ENCODE measurements around the gene FANCE. TPM values are rescaled to one million over a fixed set of nuclear protein-coding genes. Genes with fewer than 3 reads are reported as not detected.
A peak's percentile ranks its signal among the peaks of the same experiment; 100 is the strongest.

The FANCE gene
- total RNA-seq, 1 donor from 2014 or later, result 11.6 TPM

- Mint-ChIP-seq H3K36me3 (peaks cover 16% of the 10 kb centered on the region), H3K4me1 (ENCODE audit: unreplicated experiment) (peaks cover 10% of the 10 kb centered on the region), H3K27me3 (no peaks in the 10 kb centered on the region), H3K27ac (peak overlapping the region; percentile 46), H3K4me3 (no peak overlapping the region), H3K9me3 (no peaks in the 10 kb centered on the region)
- TF ChIP-seq, protein P1, sequence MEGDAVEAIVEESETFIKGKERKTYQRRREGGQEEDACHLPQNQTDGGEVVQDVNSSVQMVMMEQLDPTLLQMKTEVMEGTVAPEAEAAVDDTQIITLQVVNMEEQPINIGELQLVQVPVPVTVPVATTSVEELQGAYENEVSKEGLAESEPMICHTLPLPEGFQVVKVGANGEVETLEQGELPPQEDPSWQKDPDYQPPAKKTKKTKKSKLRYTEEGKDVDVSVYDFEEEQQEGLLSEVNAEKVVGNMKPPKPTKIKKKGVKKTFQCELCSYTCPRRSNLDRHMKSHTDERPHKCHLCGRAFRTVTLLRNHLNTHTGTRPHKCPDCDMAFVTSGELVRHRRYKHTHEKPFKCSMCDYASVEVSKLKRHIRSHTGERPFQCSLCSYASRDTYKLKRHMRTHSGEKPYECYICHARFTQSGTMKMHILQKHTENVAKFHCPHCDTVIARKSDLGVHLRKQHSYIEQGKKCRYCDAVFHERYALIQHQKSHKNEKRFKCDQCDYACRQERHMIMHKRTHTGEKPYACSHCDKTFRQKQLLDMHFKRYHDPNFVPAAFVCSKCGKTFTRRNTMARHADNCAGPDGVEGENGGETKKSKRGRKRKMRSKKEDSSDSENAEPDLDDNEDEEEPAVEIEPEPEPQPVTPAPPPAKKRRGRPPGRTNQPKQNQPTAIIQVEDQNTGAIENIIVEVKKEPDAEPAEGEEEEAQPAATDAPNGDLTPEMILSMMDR (conservative IDR thresholded peaks at IDR 0.05), result peak; percentile 61
- no peak for DNase-seq (ENCODE audit: extremely low spot score, unreplicated experiment)
Observed at GRCh38 chr6:35415065-35415891, 36.9 kb upstream of the FANCE start.

DNA sequence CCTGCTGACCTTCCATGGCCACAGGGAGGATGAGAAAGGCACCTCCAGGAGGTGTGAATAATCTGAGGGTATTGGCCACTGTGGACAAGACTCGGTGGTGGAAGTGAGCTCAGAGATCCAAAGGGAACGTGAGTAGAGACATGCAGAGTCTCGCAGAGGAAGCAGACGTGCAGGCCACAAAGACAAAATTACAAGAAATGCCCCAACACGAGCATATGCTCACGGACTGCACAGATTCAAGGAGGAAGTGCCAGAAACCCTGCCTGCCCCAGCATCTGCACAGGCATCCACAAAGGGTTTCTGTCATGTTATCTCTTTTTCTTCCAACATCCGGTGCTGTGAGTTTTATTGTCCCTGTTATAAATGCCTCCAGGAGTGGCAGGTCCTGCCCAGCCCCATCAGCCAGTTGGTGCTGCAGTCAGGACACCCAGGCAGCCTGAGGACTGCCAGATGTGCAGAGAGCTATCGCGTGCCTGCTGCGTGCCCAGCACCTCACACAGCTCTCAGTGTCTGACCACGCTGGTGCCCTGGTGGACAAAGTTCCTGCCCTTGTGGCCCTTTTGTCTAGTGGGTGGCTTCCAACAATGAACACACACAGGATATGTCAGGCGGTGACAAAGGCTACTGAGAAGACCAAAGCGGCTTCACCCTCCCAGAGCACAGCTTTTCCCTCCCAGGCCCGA, 34.0 kb upstream of the FANCE start:
- Mint-ChIP-seq H3K27me3 (no peaks in the 10 kb centered on the region), H3K9me3 (no peaks in the 10 kb centered on the region), H3K36me3 (peaks cover 12% of the 10 kb centered on the region), H3K4me1 (ENCODE audit: unreplicated experiment) (peaks cover 10% of the 10 kb centered on the region), H3K4me3 (no peak overlapping the region), H3K27ac (no peak overlapping the region)
- TF ChIP-seq, protein P1 (conservative IDR thresholded peaks at IDR 0.05), result no peak
- DNase-seq (ENCODE audit: extremely low spot score, unreplicated experiment), result no peak

DNA sequence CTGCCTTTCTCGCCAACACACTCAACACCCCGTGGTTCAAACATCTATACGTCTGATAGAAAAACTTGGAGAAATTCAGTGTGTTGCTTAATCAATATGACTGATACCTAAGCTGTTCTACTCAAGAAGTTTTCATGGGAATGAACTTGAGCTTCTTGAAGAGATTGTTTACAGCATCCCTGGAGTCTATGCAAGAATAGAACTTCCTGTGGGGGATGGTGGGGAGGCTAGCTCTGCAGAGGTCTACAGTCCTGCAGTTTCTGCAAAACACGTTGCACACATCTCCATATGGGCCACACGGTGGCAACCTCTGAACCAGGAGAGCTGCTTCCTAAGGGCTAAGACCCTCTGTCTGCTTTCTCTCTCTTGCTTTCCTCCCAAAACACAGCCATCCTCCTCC, 32.7 kb upstream of the FANCE start:
- Mint-ChIP-seq H3K36me3 (peaks cover 12% of the 10 kb centered on the region), H3K27ac (no peak overlapping the region), H3K4me1 (ENCODE audit: unreplicated experiment) (peaks cover 10% of the 10 kb centered on the region), H3K9me3 (no peaks in the 10 kb centered on the region), H3K27me3 (no peaks in the 10 kb centered on the region), H3K4me3 (no peak overlapping the region)
- no peak for DNase-seq (ENCODE audit: extremely low spot score, unreplicated experiment)
- TF ChIP-seq, protein P1 (conservative IDR thresholded peaks at IDR 0.05), result peak; percentile 43

- H3K27ac Mint-ChIP-seq, result no peak overlapping the region
- H3K36me3 Mint-ChIP-seq, result peaks cover 12% of the 10 kb centered on the region
- H3K9me3 Mint-ChIP-seq, result no peaks in the 10 kb centered on the region
- TF ChIP-seq, protein P1 (conservative IDR thresholded peaks at IDR 0.05), result no peak
- H3K4me1 Mint-ChIP-seq (ENCODE audit: unreplicated experiment), result peaks cover 8% of the 10 kb centered on the region
- DNase-seq (ENCODE audit: extremely low spot score, unreplicated experiment), result no peak
- H3K4me3 Mint-ChIP-seq, result no peak overlapping the region
- no peaks in the 10 kb centered on the region for H3K27me3 Mint-ChIP-seq
Observed at GRCh38 chr6:35419961-35420360, 32.2 kb upstream of the FANCE start.

DNA sequence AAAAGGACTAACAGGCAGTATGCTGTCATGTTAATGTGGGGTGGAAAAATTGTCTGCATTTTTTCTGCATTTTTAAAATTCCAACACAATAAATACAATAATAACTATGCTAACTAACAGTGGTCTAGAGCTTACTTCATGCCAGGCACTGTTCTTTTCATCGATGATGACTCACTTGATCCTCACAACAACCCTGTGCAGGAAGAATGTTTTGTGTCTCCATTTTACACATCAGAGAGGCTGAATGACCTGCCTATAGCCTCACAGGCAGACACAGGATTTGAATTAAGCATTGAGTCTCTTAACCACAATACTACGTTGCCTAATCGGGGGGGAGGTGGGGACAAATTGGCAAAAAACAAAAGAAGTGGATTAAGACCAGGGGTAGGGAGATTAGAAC, 26.9 kb upstream of the FANCE start:
- no peaks in the 10 kb centered on the region for H3K27me3 Mint-ChIP-seq
- TF ChIP-seq, protein P1 (conservative IDR thresholded peaks at IDR 0.05), result no peak
- no peaks in the 10 kb centered on the region for H3K4me1 Mint-ChIP-seq (ENCODE audit: unreplicated experiment)
- H3K9me3 Mint-ChIP-seq, result no peaks in the 10 kb centered on the region
- no peak overlapping the region for H3K27ac Mint-ChIP-seq
- DNase-seq (ENCODE audit: extremely low spot score, unreplicated experiment), result no peak
- peaks cover 10% of the 10 kb centered on the region for H3K36me3 Mint-ChIP-seq
- no peak overlapping the region for H3K4me3 Mint-ChIP-seq
